Endothelial cell of umbilical vein (primary cell): ENCODE results near the gene BTG2. TPM values are rescaled to one million over a fixed set of nuclear protein-coding genes. Genes with fewer than 3 reads are reported as not detected.
A peak's percentile ranks its signal among the peaks of the same experiment; 100 is the strongest.

Source experiments
- BruUV-seq: library from RNA; stranded (reverse); fragments of 400-500 nt; replicated peaks from 2 replicates; lab custom pipeline; 2021; lab: Mats Ljungman, UMichigan
- CTCF ChIA-PET: fragments of 300-600, 350-600 bp; sonication (Branson Sonifier 250); formaldehyde crosslinking; loops from one replicate; lab custom pipeline; 2021; ENCODE audit warnings: antibody characterized with exemption, inconsistent platforms; lab: Charles Lee
- POLR2A ChIA-PET: fragments of 300-600, 350-600 bp; sonication (Branson Sonifier 250); formaldehyde crosslinking; loops from one replicate; lab custom pipeline; 2021; ENCODE audit warnings: antibody characterized with exemption, inconsistent platforms; lab: Charles Lee
- DNase-seq: peaks from one replicate; pipeline ENCODE4 v3.0.0-alpha.2; 2011; ENCODE audit warnings: low read depth, low spot score
- FAIRE-seq: peaks from 2 replicates; lab custom pipeline; 2011; peaks lifted over from hg19 to GRCh38; lab: Jason Lieb, UNC
- H2AFZ ChIP-seq: 2 replicates; pipeline ENCODE4 v1.6.0; 2012; ENCODE audit warnings: low read depth, low read length, control low read depth, inconsistent platforms
- H3K27ac ChIP-seq: 2 replicates; pipeline ENCODE4 v1.5.1; 2011; ENCODE audit warnings: low read depth, mild to moderate bottlenecking, control low read depth, low read length, moderate library complexity; ENCODE audit not compliant: insufficient read depth
- H3K27me3 ChIP-seq, 2 experiments: 2 replicates each; pipeline versions ENCODE4 v1.6.0 to v1.6.1; 2011; ENCODE audit warnings: low read length in 2 of 2, mixed read lengths in 1 of 2; ENCODE audit not compliant: control insufficient read depth in 2 of 2, insufficient read depth in 2 of 2
- H3K36me3 ChIP-seq, 2 experiments: 2 replicates in 1 of 2; 3 replicates in 1 of 2; pipeline ENCODE4 v1.5.1; 2011; ENCODE audit warnings: low read length in 2 of 2, mild to moderate bottlenecking in 1 of 2, moderate library complexity in 1 of 2; ENCODE audit not compliant: control insufficient read depth in 2 of 2, insufficient read depth in 2 of 2; ENCODE audit errors: extremely low read depth in 1 of 2
- H3K4me1 ChIP-seq: 3 replicates; pipeline ENCODE4 v1.5.1; 2011; ENCODE audit warnings: mild to moderate bottlenecking, low read length; ENCODE audit not compliant: control insufficient read depth, insufficient read depth; ENCODE audit errors: extremely low read depth
- H3K4me2 ChIP-seq: 2 replicates; pipeline ENCODE4 v1.6.1; 2011; ENCODE audit warnings: low read length, control low read depth, mixed read lengths; ENCODE audit not compliant: insufficient read depth
- H3K4me3 ChIP-seq, 3 experiments: fragments of 200-600 bp in 1 of 3; sonication (generic), shearing (Covaris generic) in 1 of 3; replicated peaks in 1 of 3; 2 replicates each; pipeline ENCODE4 v1.5.1; 2011 to 2016; ENCODE audit warnings: control low read depth in 3 of 3, low read length in 3 of 3, mild to moderate bottlenecking in 2 of 3, inconsistent platforms in 1 of 3, low read depth in 1 of 3, moderate library complexity in 1 of 3; ENCODE audit not compliant: insufficient read depth in 1 of 3
- H3K79me2 ChIP-seq: 2 replicates; pipeline ENCODE4 v1.6.0; 2012; ENCODE audit warnings: low read length, inconsistent platforms; ENCODE audit not compliant: control insufficient read depth, insufficient read depth
- H3K9ac ChIP-seq: replicated peaks from 2 replicates; pipeline ENCODE3; 2011; ENCODE audit warnings: low read length, control low read depth; ENCODE audit not compliant: insufficient read depth; ENCODE audit errors: extremely low read depth
- H3K9me1 ChIP-seq: replicated peaks from 3 replicates; pipeline ENCODE4 v1.6.0; 2011; ENCODE audit warnings: mild to moderate bottlenecking, low read length; ENCODE audit not compliant: control insufficient read depth, insufficient read depth; ENCODE audit errors: extremely low read depth
- H3K9me3 ChIP-seq: replicated peaks from 2 replicates; pipeline ENCODE4 v1.5.1; 2012; ENCODE audit warnings: low read length, inconsistent platforms; ENCODE audit not compliant: control insufficient read depth, insufficient read depth
- H4K20me1 ChIP-seq: replicated peaks from 2 replicates; pipeline ENCODE3; 2011; ENCODE audit warnings: mild to moderate bottlenecking, low read length; ENCODE audit not compliant: control insufficient read depth, insufficient read depth; ENCODE audit errors: extremely low read depth
- GATA2 ChIP-seq: IDR thresholded peaks from 2 replicates; pipeline ENCODE4 v1.7.0; 2011; ENCODE audit warnings: low read depth, mild to moderate bottlenecking, moderate library complexity, mixed read lengths, low read length; ENCODE audit not compliant: insufficient read length, insufficient read depth
- POLR2A ChIP-seq: IDR thresholded peaks from 2 replicates; pipeline ENCODE4 v1.6.1; 2012; ENCODE audit warnings: low read depth, mild to moderate bottlenecking, control low read depth, low read length
- dilution Hi-C: fragments of 300-500 bp; cut with MboI; formaldehyde crosslinking; loops from one replicate; pipeline ENCODE4 v1.15.0; 2019; ENCODE audit warnings: low sequenced_read_pairs; ENCODE audit not compliant: extremely low pct_ligation_motif_present
- intact Hi-C: fragments of 100-400 bp; cut with micrococcal nuclease; formaldehyde crosslinking; loops from one replicate; pipeline ENCODE4 v1.10.0; 2022
- polyA plus RNA-seq, 4 experiments: library from polyadenylated mRNA; depleted of rRNA in 3 of 4; stranded (reverse) in 3 of 4; unstranded in 1 of 4; fragments of >200 nt; gene quantifications; 2 replicates each; pipeline versions ENCODE4 v1.2.1 to v1.2.3, GENCODE V29; 2011 to 2012; ENCODE audit warnings: missing spikeins in 1 of 4
- total RNA-seq: library from RNA; stranded (reverse); gene quantifications from 2 replicates; pipeline ENCODE4 v1.2.3, GENCODE V29; 2021
- TF ChIP-seq, protein P1 (sequence below), 2 donors: IDR thresholded peaks; 1 replicate in 1 of 2; 2 replicates in 1 of 2; pipeline ENCODE4 v1.5.1; 2011; ENCODE audit warnings: low read length in 2 of 2, mild to moderate bottlenecking in 2 of 2, moderate library complexity in 2 of 2, control low read depth in 1 of 2, inconsistent platforms in 1 of 2, low read depth in 1 of 2; ENCODE audit not compliant: insufficient read depth in 1 of 2; ENCODE audit errors: extremely low read depth in 1 of 2

Gene BTG2
- total and polyA plus RNA-seq, 2 donors (not counting 3 experiments of a cell fraction or from before 2014, with no cell fraction given), result 35.6 to 50.1 TPM

DNA sequence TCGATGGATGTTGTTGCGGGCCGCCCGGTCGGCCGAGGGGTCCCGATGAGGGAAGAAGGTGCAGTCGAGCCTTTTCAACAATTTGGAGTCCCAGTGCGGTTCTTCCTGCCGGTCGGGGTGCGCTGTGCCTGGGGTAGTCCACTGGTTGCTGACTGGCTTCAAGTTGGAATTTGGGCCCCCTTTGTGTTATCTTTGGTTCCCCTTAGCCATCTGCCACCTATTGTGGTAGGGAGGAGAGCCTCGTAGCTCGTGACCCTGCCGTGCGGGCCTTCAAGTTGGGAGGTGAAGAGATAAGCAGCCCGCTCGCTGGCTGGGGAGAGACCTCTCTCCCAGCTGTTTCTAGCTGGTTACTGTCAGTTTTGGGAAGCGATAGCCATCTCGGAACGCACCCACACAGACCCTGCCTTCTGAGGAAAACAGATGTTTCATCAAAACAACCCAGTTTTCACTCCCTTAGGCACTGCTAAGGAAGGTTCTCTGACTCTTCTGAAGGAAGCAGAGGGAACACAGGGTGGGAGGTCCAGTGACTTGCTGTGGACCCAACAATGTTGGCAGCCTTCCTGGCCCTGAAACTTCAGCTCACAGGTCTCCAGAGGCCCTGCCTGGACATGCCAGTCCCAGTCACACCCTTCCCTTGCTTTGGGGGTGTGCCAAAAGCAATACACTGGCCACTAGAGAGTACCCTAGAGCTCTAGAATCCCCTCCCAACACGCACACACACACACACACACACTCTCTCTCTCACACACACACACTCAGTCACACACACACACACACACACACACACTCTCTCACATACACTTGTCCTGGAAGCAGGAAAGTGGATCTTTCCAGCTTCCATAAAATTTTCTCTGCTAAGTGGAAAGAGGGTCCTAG lies 1.0 kb downstream of the BTG2 start:
- Histone ChIP-seq H3K36me3 (peaks cover 2 to 12% of the 10 kb centered on the region in 2 experiments), H3K4me3 (peak overlapping the region; percentile 70 to 97 (median 73)), H3K9ac (peak overlapping the region; percentile 65), H4K20me1 (peaks cover 5% of the 10 kb centered on the region), H3K9me1 (no peaks in the 10 kb centered on the region), H3K27me3 (peaks cover 0 to under 1% of the 10 kb centered on the region in 2 experiments), H3K4me1 (peaks cover 19% of the 10 kb centered on the region), H3K9me3 (no peaks in the 10 kb centered on the region), H2AFZ (peak overlapping the region; percentile 81), H3K79me2 (peaks cover 6% of the 10 kb centered on the region), H3K27ac (no peak overlapping the region), H3K4me2 (peak overlapping the region; percentile 62)
- ChIA-PET CTCF (interaction anchor here (0.7 to 7.8 kb wide), 13 partner anchors 10 to 134 kb away, joined by 3 to 88 read pairs (median 10); no protein-coding TSS in a partner anchor), POLR2A (interaction anchor here (0.6 to 4.9 kb wide), 8 partner anchors 10 to 525 kb away, joined by 3 to 115 read pairs (median 4); no protein-coding TSS in a partner anchor)
- TSS peak; percentile 72 for BruUV-seq
- DNase-seq, result peak; percentile 83
- dilution Hi-C loops (no loop called here), intact Hi-C loops (loop anchor here (1.0 kb wide), 1 partner anchor 14 kb away; no protein-coding TSS in a partner anchor)
- TF ChIP-seq, protein P1, sequence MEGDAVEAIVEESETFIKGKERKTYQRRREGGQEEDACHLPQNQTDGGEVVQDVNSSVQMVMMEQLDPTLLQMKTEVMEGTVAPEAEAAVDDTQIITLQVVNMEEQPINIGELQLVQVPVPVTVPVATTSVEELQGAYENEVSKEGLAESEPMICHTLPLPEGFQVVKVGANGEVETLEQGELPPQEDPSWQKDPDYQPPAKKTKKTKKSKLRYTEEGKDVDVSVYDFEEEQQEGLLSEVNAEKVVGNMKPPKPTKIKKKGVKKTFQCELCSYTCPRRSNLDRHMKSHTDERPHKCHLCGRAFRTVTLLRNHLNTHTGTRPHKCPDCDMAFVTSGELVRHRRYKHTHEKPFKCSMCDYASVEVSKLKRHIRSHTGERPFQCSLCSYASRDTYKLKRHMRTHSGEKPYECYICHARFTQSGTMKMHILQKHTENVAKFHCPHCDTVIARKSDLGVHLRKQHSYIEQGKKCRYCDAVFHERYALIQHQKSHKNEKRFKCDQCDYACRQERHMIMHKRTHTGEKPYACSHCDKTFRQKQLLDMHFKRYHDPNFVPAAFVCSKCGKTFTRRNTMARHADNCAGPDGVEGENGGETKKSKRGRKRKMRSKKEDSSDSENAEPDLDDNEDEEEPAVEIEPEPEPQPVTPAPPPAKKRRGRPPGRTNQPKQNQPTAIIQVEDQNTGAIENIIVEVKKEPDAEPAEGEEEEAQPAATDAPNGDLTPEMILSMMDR (IDR thresholded peaks at IDR 0.05; ENCODE audit: extremely low read depth in 1 of 2, insufficient read depth in 1 of 2, low read depth in 1 of 2, low read length in 2 of 2), result no peak
- TF ChIP-seq POLR2A, result peak; percentile 28
- TF ChIP-seq GATA2, result peak; percentile 29
- peak; percentile 92 for FAIRE-seq
